K562 (cell line): ENCODE data around the gene SLC5A10. TPM values are rescaled to one million over a fixed set of nuclear protein-coding genes. Genes with fewer than 3 reads are reported as not detected.

Experiments used
- ATAC-seq: fragments of 200-7000 bp; cut with Tn5 transposase; 3 replicates; pipeline ENCODE4 v1.9.1; 2020; ENCODE audit warnings: moderate library complexity
- BruUV-seq: library from RNA; stranded (reverse); fragments of 400-500 nt; replicated peaks from 2 replicates; lab custom pipeline; 2021; lab: Mats Ljungman, UMichigan
- CTCF ChIA-PET: fragments of 300-600 bp; formaldehyde crosslinking; extraction: SDS; loops from one replicate; lab custom pipeline; 2021; ENCODE audit warnings: low intra/inter-chr PET ratio; lab: Yijun Ruan, JAX
- POLR2A ChIA-PET: fragments of 300-600, 350-650 bp; sonication (Branson Sonifier 250); formaldehyde crosslinking; extraction: SDS; loops from one replicate; lab custom pipeline; 2021; ENCODE audit warnings: antibody characterized with exemption, inconsistent platforms; lab: Yijun Ruan, JAX
- DNase-seq, 4 experiments: peaks; one replicate each; pipeline versions ENCODE4 v3.0.0 to v3.0.0-alpha.2; 2011 to 2018; ENCODE audit warnings: low spot score in 3 of 4, mixed read lengths in 3 of 4; ENCODE audit errors: extremely low read depth in 1 of 4
- FAIRE-seq: peaks from 2 replicates; lab custom pipeline; 2011; peaks lifted over from hg19 to GRCh38; lab: Jason Lieb, UNC
- H2AFZ ChIP-seq: 2 replicates; pipeline ENCODE4 v1.6.0; 2011; ENCODE audit warnings: low read depth, low read length, control low read depth, inconsistent platforms
- H3K27ac ChIP-seq: fragments of 200-600 bp; 3 replicates; pipeline ENCODE4 v1.8.0; 2011; ENCODE audit warnings: low read depth, mild to moderate bottlenecking, control low read depth, inconsistent platforms, low read length, moderate library complexity, mixed read lengths; ENCODE audit errors: extremely low read depth
- H3K27me3 ChIP-seq, 2 experiments: fragments of 300-600 bp in 1 of 2; 2 replicates in 1 of 2; 3 replicates in 1 of 2; pipeline versions ENCODE4 v1.6.0 to v1.8.0; 2011; ENCODE audit warnings: inconsistent platforms in 2 of 2, low read length in 2 of 2, mild to moderate bottlenecking in 1 of 2, mixed read lengths in 1 of 2, moderate library complexity in 1 of 2; ENCODE audit not compliant: control insufficient read depth in 2 of 2, insufficient read depth in 2 of 2
- H3K36me3 ChIP-seq: fragments of 300-600 bp; 3 replicates; pipeline ENCODE4 v1.8.0; 2011; ENCODE audit warnings: mild to moderate bottlenecking, low read length, inconsistent platforms; ENCODE audit not compliant: control insufficient read depth, insufficient read depth
- H3K4me1 ChIP-seq, 2 experiments: fragments of 200-600 bp in 1 of 2; replicated peaks in 1 of 2; 2 replicates in 1 of 2; 3 replicates in 1 of 2; pipeline versions ENCODE4 v1.5.1 to v1.8.0; 2011; ENCODE audit warnings: inconsistent platforms in 2 of 2, low read length in 2 of 2, mild to moderate bottlenecking in 1 of 2, mixed read lengths in 1 of 2, moderate library complexity in 1 of 2; ENCODE audit not compliant: control insufficient read depth in 2 of 2, insufficient read depth in 2 of 2
- H3K4me2 ChIP-seq: 2 replicates; pipeline ENCODE4 v1.6.1; 2011; ENCODE audit warnings: low read length, control low read depth, inconsistent platforms, mixed read lengths; ENCODE audit not compliant: insufficient read depth
- H3K4me3 ChIP-seq: fragments of 200-600 bp; sonication (generic), shearing (Covaris generic); 2 replicates; pipeline ENCODE4 v1.5.1; 2016; ENCODE audit warnings: control low read depth, inconsistent platforms
- H3K79me2 ChIP-seq: fragments of 200-600 bp; 3 replicates; pipeline ENCODE4 v1.8.0; 2011; ENCODE audit warnings: low read length, inconsistent platforms; ENCODE audit not compliant: control insufficient read depth, insufficient read depth
- H3K9ac ChIP-seq, 2 experiments: 2 replicates each; pipeline versions ENCODE4 v1.6.0 to v1.6.1; 2011; ENCODE audit warnings: low read depth in 2 of 2, low read length in 2 of 2, control low read depth in 1 of 2, inconsistent platforms in 1 of 2, mild to moderate bottlenecking in 1 of 2, mixed read lengths in 1 of 2; ENCODE audit not compliant: insufficient read depth in 1 of 2
- H3K9me1 ChIP-seq: one replicate; pipeline ENCODE4 v1.6.0; 2011; ENCODE audit warnings: inconsistent platforms, mild to moderate bottlenecking, low read length, moderate library complexity; ENCODE audit not compliant: control insufficient read depth, insufficient read depth
- H3K9me3 ChIP-seq: replicated peaks from 2 replicates; pipeline ENCODE4 v1.5.1; 2011; ENCODE audit warnings: low read depth, low read length, inconsistent platforms; ENCODE audit not compliant: control insufficient read depth, insufficient read depth
- H4K20me1 ChIP-seq: replicated peaks from 2 replicates; pipeline ENCODE4 v1.6.1; 2011; ENCODE audit warnings: low read length, inconsistent platforms, mixed read lengths; ENCODE audit not compliant: control insufficient read depth, insufficient read depth
- GTF2F1 ChIP-seq: IDR thresholded peaks from 2 replicates; pipeline ENCODE4 v1.6.1; 2011; ENCODE audit warnings: low read depth, low read length, improper control_type of control experiment
- POLR2G ChIP-seq: fragments of 200-400 bp; formaldehyde crosslinking; IDR thresholded peaks from 2 replicates; pipeline ENCODE4 v1.6.1; 2017; ENCODE audit warnings: low read depth, mild to moderate bottlenecking, antibody characterized with exemption, low read length, moderate library complexity
- WGBS: fragments of 100-300 bp; shearing (Covaris generic); methylation state at CpG from one replicate; pipeline ENCODE4 v1.1.6; 2016; ENCODE audit warnings: low coverage, mixed read lengths; ENCODE audit not compliant: insufficient coverage; ENCODE audit errors: missing lambda C conversion rate; 5-methylcytosine and 5-hydroxymethylcytosine counted together
- in situ Hi-C: fragments of 300-500 bp; cut with MboI; formaldehyde crosslinking; loops from 4 replicates; pipeline ENCODE4 v1.15.0; 2018; ENCODE audit warnings: inconsistent platforms, mixed read lengths
- intact Hi-C: fragments of 100-400 bp; cut with micrococcal nuclease; formaldehyde crosslinking; loops from 2 replicates; pipeline ENCODE4 v1.14.2; 2022
- polyA plus RNA-seq, 8 experiments: library from polyadenylated mRNA; depleted of rRNA in 4 of 8; stranded (reverse) in 5 of 8; unstranded in 3 of 8; fragments of >200 nt; fragmentation: Nextera tagmentation in 2 of 8; fragmentation: Illumina TruSeq in 1 of 8; extraction: Ambion mirVana in 2 of 8; extraction: Trizol in 1 of 8; gene quantifications; 2 replicates each; pipeline versions ENCODE4 v1.2.1 to v1.2.3, GENCODE V29; 2011 to 2014; ENCODE audit warnings: inconsistent platforms in 1 of 8, missing spikeins in 1 of 8
- total RNA-seq, 7 experiments: library from RNA; depleted of rRNA in 6 of 7; stranded (reverse); fragments of >200 nt in 6 of 7; fragmentation: Illumina TruSeq in 2 of 7; extraction: Trizol in 2 of 7; gene quantifications; 2 replicates each; pipeline versions ENCODE4 v1.2.1 to v1.2.3, GENCODE V29; 2011 to 2021; ENCODE audit warnings: low replicate concordance in 1 of 7

SLC5A10 gene
- total and polyA plus RNA-seq, 9 of the 15 experiments (the other 6 are each of a cell fraction or from before 2014, with no cell fraction given), result 0.03 to 0.09 (median 0.03) TPM; not detected in 5

DNA sequence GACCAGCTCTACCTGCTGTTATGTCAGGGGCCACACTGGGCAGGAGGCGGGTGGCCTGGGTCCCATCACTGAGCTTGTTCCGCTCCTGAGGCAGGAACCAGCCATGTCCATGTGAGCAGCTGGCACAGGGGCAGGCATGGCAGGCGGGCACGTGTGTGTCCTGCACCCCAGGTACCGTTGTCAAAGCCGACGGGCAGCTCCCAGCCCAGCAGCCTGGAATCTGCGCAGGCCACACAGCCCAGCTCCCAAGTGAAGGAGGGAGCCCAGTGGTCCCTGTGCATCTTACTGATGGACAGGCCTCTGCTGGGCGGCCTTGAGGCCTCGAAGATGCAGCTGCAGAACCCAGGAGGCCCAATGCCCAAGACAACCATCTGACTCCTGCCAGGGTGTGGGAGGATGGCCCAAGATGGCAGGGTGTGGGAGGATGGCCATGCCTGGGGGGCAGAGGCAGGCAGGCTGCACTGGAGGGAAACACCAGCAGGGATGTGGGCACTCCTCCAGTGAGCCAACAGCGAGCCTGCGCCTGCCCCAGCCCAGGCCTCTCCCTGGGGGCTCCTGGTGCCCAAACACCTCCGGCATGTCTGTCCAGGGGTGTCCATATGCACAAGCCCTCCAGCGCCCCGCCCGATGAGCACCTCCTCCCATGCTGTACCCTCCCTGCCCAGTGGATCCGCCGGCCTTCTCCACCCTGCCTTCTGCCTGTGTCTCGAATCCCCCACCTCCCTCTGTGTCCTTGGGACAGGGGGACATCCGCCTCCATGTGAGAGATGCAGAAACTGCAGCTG, 39.8 kb downstream of the SLC5A10 start:
- FAIRE-seq (no peak), ATAC-seq (no peak), DNase-seq (no peak)
- H4K20me1 ChIP-seq, result peaks cover 5% of the 10 kb centered on the region; the same call in 1 of the 2 replicates
- no peak overlapping the region for H2AFZ ChIP-seq
- no peaks in the 10 kb centered on the region for H3K9me1 ChIP-seq
- no TSS peak for BruUV-seq
- H3K79me2 ChIP-seq, result 0 out of 3 replicates have a peak, but pooled peaks cover 3% of the 10 kb centered on the region
- H3K9me3 ChIP-seq, result no peaks in the 10 kb centered on the region
- CTCF ChIA-PET, result no interaction called here
- in situ Hi-C loops, result no loop called here
- H3K9ac ChIP-seq, result no peak overlapping the region
- 91% methylated on average over 10 of the region's 20 CpGs for WGBS
- intact Hi-C loops, result no loop called here
- H3K4me1 ChIP-seq, result peaks cover 0 to 15% of the 10 kb centered on the region in 2 experiments; a peak in 2 of 5 replicates
- H3K27ac ChIP-seq, result no peak overlapping the region
- POLR2A ChIA-PET, result interaction anchor here (0.6 to 1.0 kb wide), 3 partner anchors 13 to 24 kb away, joined by 3 to 4 read pairs (median 3); partner anchors contain the start of gene FAM83G
- no peaks in the 10 kb centered on the region for H3K27me3 ChIP-seq
- 0 out of 2 replicates have a peak, but pooled peaks have one; percentile 17 for TF ChIP-seq POLR2G
- TF ChIP-seq GTF2F1, result no peak
- H3K36me3 ChIP-seq, result peaks cover 2% of the 10 kb centered on the region; the same call in 1 of the 3 replicates
- no peak overlapping the region for H3K4me3 ChIP-seq
- no peak overlapping the region for H3K4me2 ChIP-seq
